ENCODE measurements around the gene ST13.

The ST13 gene

DNA sequence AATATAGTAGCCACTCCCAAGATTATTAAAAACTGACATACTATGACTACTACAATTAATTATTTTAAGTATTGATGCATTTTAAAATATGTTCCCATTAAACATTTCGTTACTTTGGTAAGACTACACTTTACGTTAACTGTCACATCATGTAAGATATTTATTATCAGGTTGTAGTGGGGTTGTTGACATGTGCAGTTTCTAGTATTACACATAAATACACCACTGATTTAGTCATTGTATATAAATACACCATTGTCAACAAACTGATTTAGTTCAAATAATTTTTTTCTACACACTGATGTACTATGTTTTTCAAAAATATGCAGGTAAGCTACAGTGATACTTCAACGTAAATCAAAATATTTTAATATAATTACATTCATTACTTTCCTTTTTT, 11.5 kb downstream of the ST13 start (continued):
- TF ChIP-seq TSHZ1 (tag by site-specific recombination; IDR thresholded peaks at IDR 0.05; ENCODE audit: borderline replicate concordance), result no peak
- TF ChIP-seq ZNF280C (tag by site-specific recombination; IDR thresholded peaks at IDR 0.05), result no peak
- TF ChIP-seq ZNF518A (tag by site-specific recombination; conservative IDR thresholded peaks at IDR 0.05; ENCODE audit: low read depth), result no peak

- Histone ChIP-seq H3K4me1 (ENCODE audit: control insufficient read depth, insufficient read depth, low read length) (no peaks in the 10 kb centered on the region), H3K36me3 (ENCODE audit: control insufficient read depth in 2 of 2, insufficient read depth in 1 of 2, low read length in 2 of 2) (peaks cover 90 to 95% of the 10 kb centered on the region in 2 experiments), H3K4me3 (ENCODE audit: low read depth, low read length) (no peak overlapping the region), H3K9me3 (ENCODE audit: control insufficient read depth, insufficient read depth, low read depth, low read length) (no peaks in the 10 kb centered on the region), H3K27ac (ENCODE audit: extremely low read depth, low read depth, low read length) (no peak overlapping the region)
- TF ChIP-seq ZNF510 (tag by site-specific recombination; IDR thresholded peaks at IDR 0.05; ENCODE audit: insufficient replicate concordance), result no peak
- 0 out of 2 replicates have a peak, but pooled peaks have one; percentile 38 for TF ChIP-seq SCRT1 (tag by site-specific recombination; IDR thresholded peaks at IDR 0.05; ENCODE audit: borderline replicate concordance)
- ChIA-PET CTCF (interaction anchor here (0.6 kb wide), 1 partner anchor 129 kb away, joined by 4 read pairs; no protein-coding TSS in a partner anchor), POLR2A (interaction anchor here (1.5 kb wide), 1 partner anchor 18 kb away, joined by 4 read pairs; the partner anchor contains the start of gene ST13)
Observed at GRCh38 chr22:40838486-40838885, 18.0 kb downstream of the ST13 start.

- no peak overlapping the region for H3K27ac ChIP-seq (ENCODE audit: extremely low read depth, low read depth, low read length)
- no peaks in the 10 kb centered on the region for H3K4me1 ChIP-seq (ENCODE audit: control insufficient read depth, insufficient read depth, low read length)
- ChIA-PET POLR2A (no interaction called here), CTCF (interaction anchor here (1.0 kb wide), 1 partner anchor 15 kb away, joined by 3 read pairs; the partner anchor contains the start of gene SLC25A17)
- no peaks in the 10 kb centered on the region for H3K9me3 ChIP-seq (ENCODE audit: control insufficient read depth, insufficient read depth, low read depth, low read length)
- H3K4me3 ChIP-seq (ENCODE audit: low read depth, low read length), result no peak overlapping the region
- H3K36me3 ChIP-seq (ENCODE audit: control insufficient read depth in 2 of 2, insufficient read depth in 1 of 2, low read length in 2 of 2), result peaks cover 93 to 94% of the 10 kb centered on the region in 2 experiments
- TF ChIP-seq ZNF2 (tag by site-specific recombination; IDR thresholded peaks at IDR 0.05) (no peak), OVOL3 (tag by site-specific recombination; IDR thresholded peaks at IDR 0.05) (no peak), ZNF169 (tag by site-specific recombination; IDR thresholded peaks at IDR 0.05) (no peak), ZNF707 (tag by site-specific recombination; IDR thresholded peaks at IDR 0.05) (no peak), KLF17 (tag by site-specific recombination; IDR thresholded peaks at IDR 0.05) (no peak), ZNF521 (tag by site-specific recombination; IDR thresholded peaks at IDR 0.05) (no peak), ZNF324 (tag by site-specific recombination; IDR thresholded peaks at IDR 0.05) (no peak), ZNF146 (tag by site-specific recombination; IDR thresholded peaks at IDR 0.05) (no peak), ZNF837 (tag by site-specific recombination; IDR thresholded peaks at IDR 0.05) (no peak), ZNF335 (tag by site-specific recombination; conservative IDR thresholded peaks at IDR 0.05) (no peak), ZNF560 (tag by site-specific recombination; IDR thresholded peaks at IDR 0.05; ENCODE audit: borderline replicate concordance) (no peak), ELK4 (IDR thresholded peaks at IDR 0.05; ENCODE audit: borderline replicate concordance, low read depth, low read length) (no peak), ZNF610 (tag by site-specific recombination; IDR thresholded peaks at IDR 0.05; ENCODE audit: borderline replicate concordance) (no peak), ZNF433 (tag by site-specific recombination; IDR thresholded peaks at IDR 0.05; ENCODE audit: low read depth) (no peak), ZEB2 (tag by site-specific recombination; IDR thresholded peaks at IDR 0.05) (no peak)
Observed at GRCh38 chr22:40834619-40835018, 21.8 kb downstream of the ST13 start.

Data from HEK293 (cell line).